Activated naive CD8-positive, alpha-beta T cell treated with anti-CD3 and anti-CD28 coated beads for 36 hours (primary cell): Measurements from ENCODE around the gene TOR3A. TPM values are rescaled to one million over a fixed set of nuclear protein-coding genes. Genes with fewer than 3 reads are reported as not detected.
A peak's percentile ranks its signal among the peaks of the same experiment; 100 is the strongest.

Experiments used
- DNase-seq: peaks from one replicate; pipeline ENCODE4 v3.0.0; 2021
- H3K27ac Mint-ChIP-seq: one replicate; pipeline ENCODE4 v1.8.0; 2022; ENCODE audit warnings: mild to moderate bottlenecking, moderate library complexity, mixed read lengths
- H3K27me3 Mint-ChIP-seq: one replicate; pipeline ENCODE4 v1.8.0; 2022; ENCODE audit warnings: mild to moderate bottlenecking, mixed read lengths
- H3K36me3 Mint-ChIP-seq: one replicate; pipeline ENCODE4 v1.8.0; 2021; ENCODE audit warnings: mild to moderate bottlenecking, mixed read lengths
- H3K4me1 Mint-ChIP-seq: one replicate; pipeline ENCODE4 v1.8.0; 2021; ENCODE audit warnings: mixed read lengths
- H3K4me3 Mint-ChIP-seq: one replicate; pipeline ENCODE4 v1.8.0; 2022; ENCODE audit warnings: mild to moderate bottlenecking, moderate library complexity, mixed read lengths
- H3K9me3 Mint-ChIP-seq: one replicate; pipeline ENCODE4 v1.8.0; 2022; ENCODE audit warnings: mixed read lengths
- total RNA-seq, 2 experiments: library from RNA; stranded (reverse); gene quantifications; one replicate each; pipeline ENCODE4 v1.2.3, GENCODE V29; 2021

TOR3A gene
- total RNA-seq, 2 experiments from 2014 or later = 40.1 to 41.1 TPM

DNA sequence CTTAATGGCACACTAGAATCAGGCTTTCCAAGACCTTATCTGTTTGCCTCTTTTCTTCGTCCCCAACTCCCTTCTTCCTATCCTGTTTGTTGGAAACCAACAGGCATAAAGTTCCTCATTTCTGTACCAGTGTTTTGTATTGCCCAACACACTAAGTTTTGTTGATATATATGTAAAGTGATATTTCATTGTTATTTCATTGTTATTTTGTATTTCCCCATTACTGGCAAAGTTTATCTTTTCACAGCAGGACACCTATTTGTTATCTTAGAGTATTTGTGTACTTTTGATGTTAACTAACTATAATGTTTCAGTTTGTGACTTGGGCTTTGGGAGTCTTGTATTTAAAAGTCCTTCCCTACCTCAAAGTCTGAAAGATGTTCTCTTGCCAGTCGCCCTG, 29.1 kb upstream of the TOR3A start:
- no peak for DNase-seq
- Mint-ChIP-seq H3K27ac (no peak overlapping the region), H3K9me3 (peaks cover 2% of the 10 kb centered on the region), H3K27me3 (no peaks in the 10 kb centered on the region), H3K4me3 (no peak overlapping the region), H3K4me1 (peaks cover 2% of the 10 kb centered on the region), H3K36me3 (peaks cover 29% of the 10 kb centered on the region)

DNA sequence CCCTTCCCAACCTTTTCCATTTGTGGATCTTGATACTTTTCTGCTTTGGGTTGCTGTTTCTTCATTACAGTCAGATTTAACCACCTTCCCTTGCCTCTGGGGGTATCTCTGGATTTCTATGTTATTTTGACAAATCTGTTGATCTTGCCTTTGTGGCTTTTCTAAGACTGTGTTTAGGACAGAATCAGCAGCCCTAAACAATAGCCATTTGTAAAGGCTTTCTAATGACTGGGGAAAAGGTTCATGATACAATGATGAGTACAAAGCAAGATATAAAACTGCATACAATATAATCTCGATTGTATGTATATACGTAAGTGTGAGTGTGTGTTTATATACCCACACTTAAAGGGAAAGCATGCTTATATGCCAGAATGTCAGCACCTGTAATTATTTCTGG, 28.4 kb upstream of the TOR3A start:
- H3K4me3 Mint-ChIP-seq = no peak overlapping the region

DNA sequence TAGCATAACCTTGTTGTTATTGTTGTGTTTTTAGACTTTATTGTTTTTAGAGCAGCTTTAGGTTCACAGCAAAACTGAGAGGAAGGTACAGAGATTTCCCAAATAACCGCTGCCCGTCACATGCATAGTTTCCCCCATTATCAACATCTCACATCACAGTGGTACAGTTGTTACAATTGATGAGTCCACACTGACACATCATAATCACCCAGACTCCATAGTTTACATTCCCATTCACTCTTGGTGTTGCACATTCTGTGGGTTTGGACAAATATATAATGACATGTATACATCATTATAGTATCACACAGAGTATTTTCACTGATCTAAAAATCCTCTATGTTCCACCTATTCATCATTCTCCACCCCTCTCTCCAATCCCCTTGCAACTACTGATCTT, 25.9 kb upstream of the TOR3A start:
- Mint-ChIP-seq H3K9me3 (peaks cover 2% of the 10 kb centered on the region), H3K4me1 (no peaks in the 10 kb centered on the region), H3K36me3 (peaks cover 29% of the 10 kb centered on the region), H3K27me3 (no peaks in the 10 kb centered on the region), H3K27ac (no peak overlapping the region), H3K4me3 (no peak overlapping the region)
- no peak for DNase-seq

More for the DNA sequence above, 28.4 kb upstream of the TOR3A start:
- no peaks in the 10 kb centered on the region for H3K27me3 Mint-ChIP-seq
- H3K9me3 Mint-ChIP-seq = peaks cover 2% of the 10 kb centered on the region
- DNase-seq = no peak
- H3K27ac Mint-ChIP-seq = no peak overlapping the region
- H3K4me1 Mint-ChIP-seq = no peaks in the 10 kb centered on the region
- peaks cover 28% of the 10 kb centered on the region for H3K36me3 Mint-ChIP-seq

DNA sequence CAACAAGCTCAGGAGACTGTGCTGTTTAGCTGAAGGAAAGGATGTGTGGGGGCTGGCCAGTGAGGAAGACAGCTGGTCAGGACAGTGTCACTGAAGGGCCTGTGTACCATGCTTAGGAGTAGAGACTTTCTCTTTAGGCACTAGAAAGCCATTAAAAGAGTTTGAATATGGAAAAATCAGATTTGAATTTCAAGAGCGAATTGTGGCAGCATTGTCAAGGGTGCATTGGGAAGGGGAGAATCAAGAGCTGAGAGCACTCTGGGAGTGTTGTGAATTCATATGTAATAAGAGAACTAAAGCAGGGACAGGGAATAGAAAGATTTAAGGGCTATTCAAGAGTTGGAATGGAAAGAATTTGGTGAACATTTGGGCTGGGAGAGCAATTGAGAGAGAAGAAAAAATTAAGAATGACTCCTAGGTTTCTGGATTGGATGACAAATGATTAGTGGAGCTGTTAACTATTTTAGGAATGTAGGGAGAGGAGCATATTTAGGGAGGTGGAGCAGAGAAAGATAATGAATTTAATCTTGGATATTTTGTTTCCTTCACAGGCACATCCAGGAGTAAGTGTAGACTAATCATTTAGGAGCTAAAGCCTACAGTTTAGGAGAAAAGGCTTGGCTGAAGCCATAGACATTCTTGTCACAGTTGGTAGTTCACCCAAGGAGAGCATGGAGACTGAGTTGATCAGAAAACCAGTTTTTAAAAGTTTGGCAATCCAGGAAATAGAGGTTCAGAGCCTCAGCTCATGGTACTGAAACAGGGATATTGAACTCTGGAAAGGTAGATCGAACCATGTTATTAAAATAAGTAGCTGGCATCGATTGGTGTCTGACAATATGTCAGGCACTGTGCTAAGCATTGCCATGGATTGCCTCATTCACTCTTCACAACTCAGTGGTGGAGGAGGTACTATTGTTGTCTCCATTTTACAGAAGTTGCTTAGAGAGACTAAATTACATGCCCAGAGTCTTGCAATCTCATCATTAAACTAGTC, 23.1 kb upstream of the TOR3A start:
- Mint-ChIP-seq H3K36me3 (peaks cover 33% of the 10 kb centered on the region), H3K9me3 (peaks cover 2% of the 10 kb centered on the region), H3K4me3 (no peak overlapping the region), H3K27me3 (no peaks in the 10 kb centered on the region), H3K4me1 (no peaks in the 10 kb centered on the region), H3K27ac (no peak overlapping the region)
- no peak for DNase-seq

DNA sequence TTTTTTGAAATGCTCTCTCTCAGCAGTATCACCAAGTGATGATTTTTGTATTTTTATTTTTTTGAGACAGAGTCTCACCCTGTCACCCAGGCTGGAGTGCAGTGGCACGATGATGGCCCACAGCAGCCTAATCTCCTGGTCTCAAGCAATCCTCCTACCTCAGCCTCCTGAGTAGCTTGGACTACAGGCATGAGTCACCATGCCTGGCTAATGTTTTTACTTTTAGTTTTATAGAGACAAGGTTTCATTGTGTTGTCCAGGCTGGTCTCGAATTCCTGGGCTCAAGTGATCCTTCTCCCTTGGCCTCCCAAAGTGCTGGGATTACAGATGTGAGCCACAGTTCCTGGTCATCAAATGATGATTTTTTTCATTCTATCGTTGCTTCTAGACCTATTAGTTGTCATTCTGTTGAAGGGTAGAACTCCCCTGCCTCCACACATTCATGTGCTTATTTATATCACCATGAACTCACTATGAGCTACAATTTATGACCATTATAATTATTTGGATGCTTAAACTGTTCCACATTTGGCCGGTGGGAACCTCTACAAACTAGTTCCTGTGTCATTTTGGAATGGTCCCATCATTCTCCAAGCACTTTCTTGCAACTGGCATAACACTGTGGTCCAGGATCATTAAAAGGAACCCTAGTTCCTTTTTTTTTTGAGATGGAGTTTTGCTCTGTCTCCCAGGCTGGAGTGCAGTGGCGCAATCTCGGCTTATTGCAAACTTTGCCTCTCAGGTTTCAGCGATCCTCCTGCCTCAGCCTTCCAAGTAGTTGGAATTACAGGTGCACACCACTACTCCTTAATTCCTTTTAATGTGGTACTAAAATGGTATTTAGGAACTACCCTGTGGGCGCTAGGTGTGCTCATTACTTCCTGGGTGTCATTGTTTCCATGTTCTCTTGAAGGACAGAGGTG, 20.2 kb upstream of the TOR3A start:
- no peaks in the 10 kb centered on the region for H3K4me1 Mint-ChIP-seq
- H3K9me3 Mint-ChIP-seq = no peaks in the 10 kb centered on the region
- peaks cover 20% of the 10 kb centered on the region for H3K36me3 Mint-ChIP-seq
- no peak for DNase-seq
- H3K4me3 Mint-ChIP-seq = no peak overlapping the region
- no peaks in the 10 kb centered on the region for H3K27me3 Mint-ChIP-seq
- no peak overlapping the region for H3K27ac Mint-ChIP-seq

DNA sequence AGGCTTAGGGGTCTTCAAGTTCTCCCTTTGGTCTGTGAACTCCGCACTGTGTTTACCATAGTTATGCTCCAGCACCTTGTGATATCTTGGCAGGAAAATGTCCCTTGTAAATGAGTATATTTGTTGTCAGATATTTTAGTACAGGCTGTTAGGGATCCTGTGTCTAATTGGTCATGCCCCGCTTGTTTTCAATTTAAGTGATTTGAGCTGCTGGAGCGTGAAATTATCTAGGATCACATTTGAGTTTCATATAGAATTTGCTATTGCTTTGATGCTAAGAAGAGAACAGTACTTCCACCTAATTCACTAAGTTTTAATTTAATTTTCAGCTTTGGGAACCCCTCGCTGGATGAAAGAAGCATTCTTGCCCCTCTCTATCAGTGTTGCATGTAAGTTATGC, 15.4 kb upstream of the TOR3A start:
- H3K27ac Mint-ChIP-seq = no peak overlapping the region
- no peak overlapping the region for H3K4me3 Mint-ChIP-seq
- no peak for DNase-seq
- no peaks in the 10 kb centered on the region for H3K4me1 Mint-ChIP-seq
- no peaks in the 10 kb centered on the region for H3K9me3 Mint-ChIP-seq
- no peaks in the 10 kb centered on the region for H3K27me3 Mint-ChIP-seq
- peaks cover 14% of the 10 kb centered on the region for H3K36me3 Mint-ChIP-seq

DNA sequence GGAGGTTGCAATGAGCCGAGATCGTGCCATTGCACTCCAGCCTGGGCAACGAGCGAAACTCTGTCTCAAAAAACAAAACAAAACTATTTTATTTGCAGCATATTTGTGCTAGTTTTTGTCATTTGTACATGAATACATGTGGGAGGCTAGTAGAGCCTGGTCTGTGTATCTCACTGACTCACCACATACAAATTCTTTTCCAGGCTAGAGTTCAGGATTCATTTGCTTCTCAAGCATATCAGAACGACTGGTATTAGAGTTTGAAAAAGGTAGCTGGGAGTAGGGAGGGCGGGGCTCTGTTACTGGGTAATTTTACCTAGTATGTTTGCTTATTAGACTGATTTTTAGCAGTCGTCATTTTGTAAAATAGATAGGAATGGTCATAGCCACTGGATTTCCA, 4.5 kb upstream of the TOR3A start:
- H3K27me3 Mint-ChIP-seq = no peaks in the 10 kb centered on the region
- DNase-seq = no peak
- H3K4me3 Mint-ChIP-seq = no peak overlapping the region
- no peak overlapping the region for H3K27ac Mint-ChIP-seq
- peaks cover 12% of the 10 kb centered on the region for H3K4me1 Mint-ChIP-seq
- H3K36me3 Mint-ChIP-seq = no peaks in the 10 kb centered on the region
- H3K9me3 Mint-ChIP-seq = no peaks in the 10 kb centered on the region

DNA sequence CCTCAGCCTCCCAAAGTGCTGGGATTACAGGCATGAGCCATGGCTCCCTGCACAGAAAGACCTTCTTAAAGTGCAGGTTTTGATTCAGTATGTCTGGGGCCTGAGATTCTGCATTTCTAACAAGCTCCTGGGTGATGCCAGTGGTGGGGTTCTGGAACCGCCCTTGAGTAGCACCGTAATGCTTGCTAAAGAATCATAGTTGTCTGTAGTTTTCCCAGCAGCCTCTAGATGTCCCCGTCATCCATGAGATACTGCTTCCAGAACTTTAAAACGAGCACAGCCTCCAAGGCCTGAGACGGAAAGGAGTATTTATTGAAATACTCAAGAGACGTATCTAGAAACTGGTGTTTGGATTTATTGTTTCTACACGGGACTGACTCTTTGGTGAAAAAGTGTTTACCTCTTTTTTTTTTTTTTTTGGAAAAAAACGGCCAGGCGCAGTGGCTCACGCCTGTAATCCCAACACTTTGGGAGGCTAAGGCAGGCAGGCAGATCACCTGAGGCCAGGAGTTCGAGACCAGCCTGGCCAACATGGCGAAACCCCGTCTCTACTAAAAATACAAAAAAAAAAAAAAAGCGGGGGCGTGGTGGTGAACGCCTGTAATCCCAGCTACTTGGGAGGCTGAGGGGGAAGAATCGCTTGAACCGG, 2.6 kb upstream of the TOR3A start:
- Mint-ChIP-seq H3K27ac (peak overlapping the region; percentile 63), H3K9me3 (no peaks in the 10 kb centered on the region), H3K4me1 (peaks cover 16% of the 10 kb centered on the region), H3K4me3 (no peak overlapping the region), H3K27me3 (peaks cover 4% of the 10 kb centered on the region), H3K36me3 (no peaks in the 10 kb centered on the region)
- peak; percentile 23 for DNase-seq

DNA sequence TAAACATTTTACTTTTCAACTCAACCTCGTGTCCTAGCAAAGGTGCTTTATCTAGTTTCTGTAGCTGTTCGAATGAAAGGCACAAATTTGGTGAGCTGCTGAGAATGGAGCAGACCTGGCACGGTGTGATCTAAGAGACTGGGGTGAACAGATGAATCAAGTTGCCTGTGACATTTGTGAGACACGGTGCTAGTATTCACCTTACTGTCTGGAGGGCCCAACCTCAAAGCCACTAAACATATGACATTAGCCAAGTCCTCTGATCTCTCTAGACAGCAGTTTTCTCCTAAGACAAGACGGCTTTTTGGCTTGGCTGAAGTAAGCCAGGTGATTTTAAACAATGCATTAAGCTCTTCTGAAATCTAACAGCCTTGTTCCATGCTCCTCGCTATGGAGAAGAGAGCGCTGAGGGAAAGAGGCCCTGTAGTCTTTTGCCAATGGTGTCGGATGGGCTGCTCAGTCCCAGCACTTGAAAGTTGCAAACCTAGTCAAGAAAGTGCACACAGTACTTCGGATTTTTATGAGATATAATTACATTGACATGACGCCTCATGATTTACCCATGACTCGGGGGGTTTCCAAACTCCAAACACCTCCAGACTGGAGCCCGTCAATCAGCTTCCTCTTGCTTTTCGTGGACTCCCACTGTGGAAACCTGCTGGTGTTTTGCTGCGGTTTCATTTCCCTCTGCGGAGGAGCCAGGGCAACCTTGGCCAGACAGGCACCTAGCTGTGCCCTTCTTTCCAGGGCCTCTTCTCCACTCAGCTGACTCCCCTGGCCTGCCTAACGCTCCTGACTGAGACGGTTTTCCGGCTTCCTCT, 794 bp upstream of the TOR3A start:
- Mint-ChIP-seq H3K4me3 (peak overlapping the region; percentile 97), H3K27ac (peak overlapping the region; percentile 96), H3K27me3 (peaks cover 4% of the 10 kb centered on the region), H3K36me3 (peaks cover 4% of the 10 kb centered on the region), H3K4me1 (peaks cover 18% of the 10 kb centered on the region), H3K9me3 (no peaks in the 10 kb centered on the region)
- DNase-seq = peak; percentile 47

DNA sequence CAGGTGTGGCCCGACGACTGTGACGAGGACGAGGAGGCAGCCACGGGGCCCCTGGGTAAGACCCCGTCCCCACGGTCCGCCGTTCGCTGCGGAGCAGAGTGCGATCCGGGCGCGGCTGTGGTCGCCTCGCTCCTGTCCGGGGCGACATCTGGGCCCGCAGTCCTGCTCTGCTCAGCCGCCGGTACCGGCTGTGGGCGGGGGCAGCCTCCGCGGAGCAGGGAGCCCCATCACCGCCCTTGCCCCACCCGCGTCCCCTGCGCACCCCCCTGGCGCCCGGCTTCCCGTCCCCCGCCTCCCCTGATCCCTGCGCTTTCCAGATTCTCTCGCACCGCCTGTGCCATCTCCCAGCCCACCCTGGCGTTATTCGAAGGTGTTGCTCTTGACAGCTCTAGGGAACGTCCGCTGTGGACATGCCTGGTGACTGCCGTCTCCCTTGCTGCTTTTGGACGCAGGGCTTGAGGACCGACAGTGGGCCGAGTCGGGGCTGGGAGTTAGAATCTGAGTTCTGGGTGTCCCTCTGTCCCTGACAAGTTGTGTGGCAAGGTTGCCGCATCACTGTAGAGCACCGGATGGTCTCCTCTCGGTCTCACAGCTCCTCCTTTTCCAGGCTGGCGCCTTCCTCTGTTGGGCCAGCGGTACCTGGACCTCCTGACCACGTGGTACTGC, 596 bp downstream of the TOR3A start:
- Mint-ChIP-seq H3K4me3 (peak overlapping the region; percentile 97), H3K27ac (peak overlapping the region; percentile 96), H3K36me3 (peaks cover 6% of the 10 kb centered on the region), H3K4me1 (peaks cover 18% of the 10 kb centered on the region), H3K27me3 (peaks cover 4% of the 10 kb centered on the region), H3K9me3 (no peaks in the 10 kb centered on the region)
- DNase-seq = peak; percentile 43

DNA sequence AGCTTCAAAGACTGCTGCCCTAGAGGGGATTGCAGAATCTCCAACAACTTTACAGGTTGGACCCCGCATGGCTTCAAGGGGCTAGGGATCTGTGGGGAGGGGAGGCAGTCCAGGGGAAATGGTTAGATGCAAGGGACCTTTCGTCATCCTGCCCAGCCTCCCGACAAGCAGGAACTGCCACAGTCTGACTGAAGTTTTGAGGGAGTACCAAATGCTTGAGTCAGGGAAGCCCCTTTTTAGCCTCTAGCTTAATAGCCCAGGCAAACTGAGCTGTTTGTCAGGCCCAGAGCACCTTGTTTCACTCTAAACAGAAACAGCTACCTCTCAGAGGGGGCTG, 1.1 kb downstream of the TOR3A start:
- Mint-ChIP-seq H3K4me1 (peaks cover 18% of the 10 kb centered on the region), H3K9me3 (no peaks in the 10 kb centered on the region), H3K27me3 (peaks cover 4% of the 10 kb centered on the region), H3K36me3 (peaks cover 6% of the 10 kb centered on the region), H3K4me3 (peak overlapping the region; percentile 97), H3K27ac (peak overlapping the region; percentile 96)
- DNase-seq = peak; percentile 28

DNA sequence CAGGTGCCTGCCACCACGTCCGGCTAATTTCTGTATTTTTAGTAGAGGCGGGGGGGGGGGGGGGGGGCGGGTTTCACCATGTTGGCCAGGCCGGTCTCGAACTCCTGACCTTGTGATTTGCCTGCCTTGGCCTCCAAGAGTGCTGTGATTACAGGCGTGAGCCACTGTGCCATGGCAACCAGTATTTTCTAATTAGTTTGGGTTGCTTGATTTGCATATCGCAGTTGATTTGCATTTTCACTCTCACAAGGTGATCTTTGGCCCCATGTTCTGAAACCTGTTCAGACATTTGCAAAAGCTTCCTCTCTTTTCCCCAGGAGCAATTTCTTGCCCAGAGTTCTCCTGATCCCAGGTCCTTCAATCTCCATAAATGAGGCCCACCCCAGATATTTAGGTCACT, 1.7 kb downstream of the TOR3A start:
- Mint-ChIP-seq H3K9me3 (no peaks in the 10 kb centered on the region), H3K36me3 (peaks cover 7% of the 10 kb centered on the region), H3K27ac (peak overlapping the region; percentile 96), H3K4me1 (peaks cover 18% of the 10 kb centered on the region), H3K27me3 (peaks cover 4% of the 10 kb centered on the region), H3K4me3 (peak overlapping the region; percentile 97)
- DNase-seq = no peak

DNA sequence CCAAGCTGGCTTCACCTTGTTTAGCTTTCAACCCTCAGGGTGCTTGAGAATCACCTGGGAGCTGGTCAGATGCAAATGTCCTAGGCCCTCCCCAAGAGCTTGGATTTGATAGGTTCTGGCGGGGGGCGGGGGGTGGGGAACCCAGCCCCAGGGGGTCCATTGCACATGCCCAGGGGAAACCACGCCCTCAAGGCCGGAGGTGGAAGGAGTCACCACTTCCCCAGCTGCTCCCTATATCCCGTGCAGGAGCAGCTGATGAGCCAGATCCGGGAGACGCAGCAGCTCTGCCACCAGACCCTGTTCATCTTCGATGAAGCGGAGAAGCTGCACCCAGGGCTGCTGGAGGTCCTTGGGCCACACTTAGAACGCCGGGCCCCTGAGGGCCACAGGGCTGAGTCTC, 5.8 kb downstream of the TOR3A start:
- Mint-ChIP-seq H3K4me1 (peaks cover 9% of the 10 kb centered on the region), H3K27ac (no peak overlapping the region)
- DNase-seq = no peak

More for the DNA sequence above, 5.8 kb downstream of the TOR3A start:
- Mint-ChIP-seq H3K27me3 (peaks cover 1% of the 10 kb centered on the region), H3K9me3 (no peaks in the 10 kb centered on the region), H3K4me3 (no peak overlapping the region), H3K36me3 (peaks cover 18% of the 10 kb centered on the region)
